HepG2 (cell line): ENCODE results near the gene UACA. TPM values are rescaled to one million over a fixed set of nuclear protein-coding genes. Genes with fewer than 3 reads are reported as not detected.

ENCODE experiments used
- ATAC-seq: fragments of 200-7000 bp; cut with Tn5 transposase; 3 replicates; pipeline ENCODE4 v1.9.1; 2020; ENCODE audit warnings: mild to moderate bottlenecking, moderate library complexity
- BruUV-seq: library from RNA; stranded (reverse); fragments of 400-500 nt; replicated peaks from 2 replicates; lab custom pipeline; 2021; lab: Mats Ljungman, UMichigan
- CTCF ChIA-PET: fragments of 300-600 bp; formaldehyde crosslinking; extraction: SDS; loops from one replicate; lab custom pipeline; 2021; ENCODE audit warnings: low total read pairs, inconsistent platforms, low intra/inter-chr PET ratio; lab: Yijun Ruan, JAX
- POLR2A ChIA-PET: fragments of 350-600 bp; sonication (Branson Sonifier 250); formaldehyde crosslinking; loops from one replicate; lab custom pipeline; 2020; ENCODE audit warnings: antibody characterized with exemption, inconsistent platforms; lab: Yijun Ruan, JAX
- DNase-seq: peaks from one replicate; pipeline ENCODE4 v3.0.0-alpha.2; 2015; ENCODE audit warnings: low spot score
- FAIRE-seq: peaks from 3 replicates; lab custom pipeline; 2011; peaks lifted over from hg19 to GRCh38; lab: Jason Lieb, UNC
- H2AFZ ChIP-seq: one replicate; pipeline ENCODE4 v1.6.1; 2011; ENCODE audit warnings: low read length, inconsistent platforms
- H3K27ac ChIP-seq: fragments of 300-600 bp; 3 replicates; pipeline ENCODE4 v1.8.0; 2011; ENCODE audit warnings: mixed run types, mild to moderate bottlenecking, mixed read lengths, low read length, inconsistent platforms; ENCODE audit not compliant: insufficient read depth; ENCODE audit errors: extremely low read length
- H3K27me3 ChIP-seq, 2 experiments: fragments of 200-600 bp in 1 of 2; 2 replicates in 1 of 2; 3 replicates in 1 of 2; pipeline versions ENCODE4 v1.6.0 to v1.8.0; 2011; ENCODE audit warnings: low read length in 2 of 2, mild to moderate bottlenecking in 2 of 2, moderate library complexity in 2 of 2, inconsistent platforms in 1 of 2; ENCODE audit not compliant: insufficient read depth in 2 of 2, control insufficient read depth in 1 of 2
- H3K36me3 ChIP-seq, 2 experiments: fragments of 200-600 bp in 1 of 2; replicated peaks in 1 of 2; 2 replicates in 1 of 2; 3 replicates in 1 of 2; pipeline versions ENCODE4 v1.5.1 to v1.8.0; 2011; ENCODE audit warnings: low read length in 2 of 2, inconsistent platforms in 1 of 2; ENCODE audit not compliant: insufficient read depth in 2 of 2, control insufficient read depth in 1 of 2
- H3K4me1 ChIP-seq: 2 replicates; pipeline ENCODE4 v1.5.1; 2012; ENCODE audit warnings: low read length, inconsistent platforms; ENCODE audit not compliant: insufficient read depth
- H3K4me2 ChIP-seq: 2 replicates; pipeline ENCODE4 v1.6.0; 2011; ENCODE audit warnings: low read depth, low read length, inconsistent platforms
- H3K4me3 ChIP-seq, 3 experiments: fragments of 200-600 bp in 1 of 3; sonication (generic), shearing (Covaris generic) in 1 of 3; replicated peaks in 1 of 3; 2 replicates each; pipeline ENCODE4 v1.5.1; 2011 to 2016; ENCODE audit warnings: low read length in 3 of 3, inconsistent platforms in 2 of 3, low read depth in 2 of 3, mild to moderate bottlenecking in 2 of 3, control low read depth in 1 of 3, mixed read lengths in 1 of 3; ENCODE audit not compliant: insufficient read depth in 1 of 3
- H3K79me2 ChIP-seq: one replicate; pipeline ENCODE4 v1.6.1; 2011; ENCODE audit warnings: low read length, inconsistent platforms; ENCODE audit not compliant: insufficient read depth
- H3K9ac ChIP-seq: 2 replicates; pipeline ENCODE4 v1.6.0; 2011; ENCODE audit warnings: mild to moderate bottlenecking, low read depth, low read length, inconsistent platforms; ENCODE audit not compliant: insufficient read depth
- H3K9me3 ChIP-seq: 2 replicates; pipeline ENCODE4 v1.5.1; 2012; ENCODE audit warnings: mild to moderate bottlenecking, low read length
- H4K20me1 ChIP-seq: 2 replicates; pipeline ENCODE4 v1.6.0; 2011; ENCODE audit warnings: inconsistent platforms, mild to moderate bottlenecking, low read length, moderate library complexity; ENCODE audit not compliant: insufficient read depth
- IKZF1 ChIP-seq: fragments of 450-650 bp; IDR thresholded peaks from 2 replicates; pipeline ENCODE4 v1.7.1; 2016
- IRF9 ChIP-seq: sonication (generic); formaldehyde crosslinking; IDR thresholded peaks from 2 replicates; pipeline ENCODE4 v1.8.0; 2022; ENCODE audit warnings: missing genetic modification reagents, mild to moderate bottlenecking, borderline replicate concordance
- MXI1 ChIP-seq: IDR thresholded peaks from 3 replicates; pipeline ENCODE4 v1.6.1; 2012; ENCODE audit warnings: low read depth, low read length, inconsistent platforms, borderline replicate concordance
- NFIC ChIP-seq: IDR thresholded peaks from 2 replicates; pipeline ENCODE4 v1.6.1; 2012; ENCODE audit warnings: mild to moderate bottlenecking, low read length, inconsistent platforms
- PATZ1 ChIP-seq: sonication (generic); formaldehyde crosslinking; IDR thresholded peaks from 2 replicates; pipeline ENCODE4 v1.4.0; 2020; ENCODE audit warnings: missing genetic modification reagents
- PBX2 ChIP-seq: IDR thresholded peaks from 2 replicates; pipeline ENCODE4 v1.6.1; 2016; ENCODE audit warnings: control low read depth
- ZBED4 ChIP-seq: sonication (generic); formaldehyde crosslinking; IDR thresholded peaks from 2 replicates; pipeline ENCODE4 v1.4.0; 2020; ENCODE audit warnings: missing genetic modification reagents, borderline replicate concordance
- ZNF251 ChIP-seq: sonication (generic); formaldehyde crosslinking; IDR thresholded peaks from 2 replicates; pipeline ENCODE4 v1.9.0; 2021; ENCODE audit warnings: mild to moderate bottlenecking, missing genetic modification reagents
- ZNF276 ChIP-seq: sonication (generic); formaldehyde crosslinking; IDR thresholded peaks from 2 replicates; pipeline ENCODE4 v1.4.0; 2020; ENCODE audit warnings: mild to moderate bottlenecking, low read depth, missing genetic modification reagents
- ZNF776 ChIP-seq: sonication (generic); formaldehyde crosslinking; IDR thresholded peaks from 2 replicates; pipeline ENCODE4 v1.4.0; 2020; ENCODE audit warnings: mild to moderate bottlenecking, missing genetic modification reagents
- ZNF839 ChIP-seq: sonication (generic); formaldehyde crosslinking; IDR thresholded peaks from 2 replicates; pipeline ENCODE4 v1.4.0; 2020; ENCODE audit warnings: missing genetic modification reagents, mild to moderate bottlenecking, borderline replicate concordance
- ZSCAN20 ChIP-seq: sonication (generic); formaldehyde crosslinking; IDR thresholded peaks from 2 replicates; pipeline ENCODE4 v1.4.0; 2020; ENCODE audit warnings: missing genetic modification reagents, mild to moderate bottlenecking, borderline replicate concordance
- ZSCAN5A ChIP-seq: sonication (generic); formaldehyde crosslinking; IDR thresholded peaks from 2 replicates; pipeline ENCODE4 v1.8.0; 2022; ENCODE audit warnings: mild to moderate bottlenecking, missing genetic modification reagents, borderline replicate concordance
- WGBS: methylation state at CpG from one replicate; pipeline ENCODE4 v1.1.6; 2017; ENCODE audit warnings: low lambda C conversion rate; 5-methylcytosine and 5-hydroxymethylcytosine counted together
- in situ Hi-C: cut with HindIII; loops from 2 replicates; pipeline ENCODE4 v1.10.0; 2017; ENCODE audit warnings: low pct_unique_long_range_greater_than_20kb; ENCODE audit not compliant: extremely low pct_ligation_motif_present
- intact Hi-C: fragments of 100-400 bp; cut with micrococcal nuclease; formaldehyde crosslinking; loops from one replicate; pipeline ENCODE4 v1.10.0; 2022; ENCODE audit not compliant: unreplicated experiment
- polyA plus RNA-seq, 8 experiments: library from polyadenylated mRNA; depleted of rRNA in 3 of 8; stranded (reverse) in 7 of 8; unstranded in 1 of 8; fragments of >200 nt; fragmentation: Illumina TruSeq in 4 of 8; extraction: Trizol in 4 of 8; gene quantifications; 2 replicates each; pipeline versions ENCODE4 v1.2.1 to v1.2.3, GENCODE V29; 2011 to 2016; ENCODE audit warnings: low read depth in 4 of 8, missing spikeins in 1 of 8, mixed read lengths in 1 of 8; ENCODE audit not compliant: insufficient read depth in 1 of 8
- total RNA-seq, 5 experiments: library from RNA; depleted of rRNA; stranded (reverse); fragments of >200 nt; fragmentation: Illumina TruSeq; extraction: Trizol; gene quantifications; 2 replicates each; pipeline ENCODE4 v1.2.3, GENCODE V29; 2016; ENCODE audit warnings: low read depth in 1 of 5

Gene UACA
- total and polyA plus RNA-seq, 2 of the 13 experiments (the other 11 are each of a cell fraction or from before 2014, with no cell fraction given): 17.8 to 39.2 TPM

GRCh38 chr15:70801109-70801508 is 37.8 kb upstream of the UACA start:
- Histone ChIP-seq H3K9me3 (no peaks in the 10 kb centered on the region), H3K4me2 (no peak overlapping the region), H2AFZ (no peak overlapping the region), H3K36me3 (no peaks in the 10 kb centered on the region), H3K27me3 (peaks cover 0 to 8% of the 10 kb centered on the region in 2 experiments; a peak in 2 of 5 replicates), H3K27ac (no peak overlapping the region), H3K79me2 (no peaks in the 10 kb centered on the region), H3K9ac (no peak overlapping the region), H3K4me3 (no peak overlapping the region), H4K20me1 (no peaks in the 10 kb centered on the region), H3K4me1 (peaks cover 31% of the 10 kb centered on the region)
- in situ Hi-C loops: no loop called here
- 78% methylated on average over 4 of the region's 5 CpGs for WGBS
- CTCF ChIA-PET: no interaction called here
- DNase-seq (no peak), FAIRE-seq (no peak), ATAC-seq (no peak)
- POLR2A ChIA-PET: no interaction called here
- intact Hi-C loops: no loop called here
- BruUV-seq: no TSS peak
- TF ChIP-seq IRF9 (CRISPR knock-in tag) (no peak), ZNF839 (CRISPR knock-in tag) (no peak), ZBED4 (CRISPR knock-in tag) (no peak), NFIC (no peak), ZSCAN20 (CRISPR knock-in tag) (no peak), ZNF251 (CRISPR knock-in tag) (no peak), IKZF1 (no peak), PATZ1 (CRISPR knock-in tag) (no peak), ZNF776 (CRISPR knock-in tag) (no peak), PBX2 (CRISPR knock-in tag) (no peak), MXI1 (no peak), ZNF276 (CRISPR knock-in tag) (no peak), ZSCAN5A (CRISPR knock-in tag) (no peak)
